NCI-H82 treated with DMSO at 0.1 percent for 48 hours (cell line): ENCODE measurements around the gene AP1M2.
A peak's percentile ranks its signal among the peaks of the same experiment; 100 is the strongest.
"Not testable (repeated sequence)": the region's sequence is repeated elsewhere in the genome, so short reads cannot be mapped to it uniquely, and the experiment has no call there.

ENCODE experiments used
- DNase-seq: peaks from one replicate; lab custom pipeline; 2025; ENCODE audit not compliant: unreplicated experiment; lab: John Stamatoyannopoulos, UW

AP1M2 gene

GRCh38 chr19:10565567-10566407, 21.3 kb downstream of the AP1M2 start, which contains the start of gene KRI1:
KRI1 (minus strand) TSS chr19:10566010; CDS start chr19:10565999, 11 bp downstream.
- DNase-seq: peak; percentile 84

GRCh38 chr19:10565028-10565566, 22.0 kb downstream of the AP1M2 start:
- no peak for DNase-seq

DNA sequence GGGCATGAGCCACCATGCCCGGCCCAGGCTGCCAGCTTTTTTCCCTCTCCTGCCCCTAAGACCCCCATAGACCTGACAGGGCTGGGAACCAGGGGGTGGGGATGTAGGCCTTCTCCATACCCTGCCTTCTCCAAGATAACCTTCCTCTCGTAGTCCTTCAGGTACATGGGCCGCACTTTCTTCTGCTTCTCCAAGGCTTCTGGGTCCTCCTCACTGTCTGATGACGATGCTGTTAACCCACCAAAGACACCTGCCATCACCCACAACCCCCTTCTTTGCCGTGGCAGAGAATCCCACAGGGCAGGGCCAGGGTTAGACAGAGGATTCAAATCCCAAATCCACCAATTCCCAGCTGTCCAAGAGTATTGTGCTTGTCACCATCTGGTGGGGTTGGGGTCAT, 24.5 kb downstream of the AP1M2 start:
- no peak for DNase-seq

GRCh38 chr19:10560154-10560553, 27.0 kb downstream of the AP1M2 start:
- no peak for DNase-seq

DNA sequence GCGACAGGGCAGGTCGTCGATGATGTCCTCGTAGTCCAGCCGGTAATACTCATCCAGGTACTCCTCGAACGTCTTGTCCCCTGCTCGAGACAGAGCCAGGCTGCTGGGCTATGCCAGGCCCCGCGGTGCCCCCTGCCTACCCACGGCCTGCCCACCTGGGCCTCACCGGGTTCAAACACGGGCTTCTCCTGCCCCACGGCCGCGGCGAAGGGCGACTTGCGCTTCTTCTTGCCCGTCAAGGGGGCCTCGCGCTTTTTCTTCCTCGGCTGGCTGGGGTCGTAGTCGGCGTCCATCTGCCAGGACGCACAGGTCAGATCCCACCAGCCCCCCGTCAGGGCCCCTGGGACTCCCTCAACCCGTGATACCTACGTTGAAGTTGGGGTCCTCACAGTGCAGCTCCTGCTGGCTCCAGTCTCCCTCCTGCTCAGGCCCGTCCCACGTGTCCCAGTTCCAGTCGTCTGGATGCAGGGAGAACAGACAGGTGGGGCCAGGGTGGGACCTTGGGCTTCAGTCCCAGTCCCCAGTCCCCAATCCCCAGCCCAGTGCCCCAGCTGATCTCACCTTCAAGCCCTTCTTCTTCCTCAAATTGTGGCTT, 29.4 kb downstream of the AP1M2 start:
- DNase-seq: no peak

DNA sequence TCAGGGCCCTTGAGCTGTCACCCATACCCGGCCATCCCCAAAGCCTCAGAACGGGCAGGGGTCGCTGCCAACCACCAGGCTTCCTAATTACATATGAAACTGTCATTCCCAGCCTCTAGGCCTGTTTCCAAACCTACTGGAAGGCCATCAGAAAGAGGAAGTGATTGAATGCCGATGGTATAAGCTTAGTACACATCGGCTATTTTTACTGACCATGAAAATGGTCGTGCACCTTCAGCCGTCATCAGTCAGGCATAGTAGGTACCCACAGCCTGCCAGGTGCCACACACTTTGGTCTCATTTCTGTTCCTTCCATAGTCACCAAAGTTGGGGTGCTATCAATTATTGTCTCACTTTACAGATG, 31.5 kb downstream of the AP1M2 start:
- DNase-seq: no peak

DNA sequence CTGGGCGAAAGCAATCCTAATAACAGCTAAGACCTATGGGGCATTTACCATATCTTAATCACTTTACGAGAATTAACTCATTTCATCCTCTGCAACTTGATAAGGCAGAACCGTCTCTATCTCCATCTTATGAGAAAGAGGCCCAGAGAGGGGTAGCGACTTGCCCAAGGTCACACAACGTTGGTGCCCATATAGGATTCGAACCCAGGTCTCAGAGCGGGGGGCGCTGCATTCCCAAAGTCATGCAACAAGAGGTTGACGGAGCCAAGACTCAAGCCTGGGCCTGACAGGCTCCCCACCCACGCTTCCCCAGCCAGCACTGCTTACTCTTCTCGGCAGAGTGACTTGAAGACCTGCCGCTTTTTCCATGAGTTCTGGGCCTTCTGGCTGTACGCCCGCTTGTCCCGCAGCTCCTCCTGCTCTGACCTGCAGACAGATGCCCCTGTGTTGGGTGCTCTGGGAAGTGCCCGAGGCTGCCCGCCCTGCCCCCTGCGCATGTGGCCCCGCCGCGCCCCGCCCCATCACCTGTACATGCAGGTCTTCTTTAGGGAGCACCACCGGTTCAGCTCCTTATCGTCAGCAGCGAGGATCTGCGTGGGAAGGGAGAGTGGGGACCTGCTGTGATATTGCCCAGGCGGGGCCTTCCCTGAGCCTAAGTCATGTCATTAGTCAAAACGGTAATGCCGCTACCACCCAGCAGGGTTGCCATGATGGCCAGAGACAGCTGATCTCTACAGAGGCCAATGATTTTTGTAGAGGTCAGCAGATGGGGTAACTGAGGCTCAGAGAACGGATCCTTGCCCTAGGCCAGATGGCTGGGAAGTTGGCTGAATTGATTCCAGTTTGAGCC, 32.1 kb downstream of the AP1M2 start:
- DNase-seq: no peak

- DNase-seq: no peak
These were observed 33.1 kb downstream of the AP1M2 start for GRCh38 chr19:10553943-10554381.

DNA sequence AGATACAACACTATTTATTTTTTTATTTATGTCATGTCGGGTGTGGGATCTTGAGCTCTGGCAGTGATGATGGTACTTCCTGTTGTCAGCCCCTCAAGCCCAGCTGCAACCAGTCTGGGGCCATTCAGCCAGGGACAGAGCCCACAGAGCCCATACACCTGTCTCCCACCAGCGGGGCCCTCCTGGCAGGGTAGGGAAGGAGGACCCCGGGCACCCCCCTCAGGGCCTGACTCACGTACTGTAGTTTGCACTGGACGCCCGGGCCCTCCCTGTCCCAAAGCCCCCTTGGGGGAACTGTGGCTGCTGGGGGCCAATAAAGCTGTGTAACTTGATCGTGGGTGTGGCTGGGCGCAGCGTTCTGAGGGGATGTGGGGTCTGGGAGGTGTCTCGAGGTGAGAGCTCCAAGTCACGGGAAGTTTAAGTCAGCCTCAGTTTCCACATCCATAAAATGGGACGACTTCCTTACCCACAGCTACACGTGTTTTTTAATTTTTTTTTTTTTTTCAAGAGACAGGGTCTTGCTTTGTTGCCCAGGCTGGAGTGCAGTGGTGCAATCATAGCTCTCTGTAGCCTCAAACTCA, 33.9 kb downstream of the AP1M2 start:
- no peak for DNase-seq

DNA sequence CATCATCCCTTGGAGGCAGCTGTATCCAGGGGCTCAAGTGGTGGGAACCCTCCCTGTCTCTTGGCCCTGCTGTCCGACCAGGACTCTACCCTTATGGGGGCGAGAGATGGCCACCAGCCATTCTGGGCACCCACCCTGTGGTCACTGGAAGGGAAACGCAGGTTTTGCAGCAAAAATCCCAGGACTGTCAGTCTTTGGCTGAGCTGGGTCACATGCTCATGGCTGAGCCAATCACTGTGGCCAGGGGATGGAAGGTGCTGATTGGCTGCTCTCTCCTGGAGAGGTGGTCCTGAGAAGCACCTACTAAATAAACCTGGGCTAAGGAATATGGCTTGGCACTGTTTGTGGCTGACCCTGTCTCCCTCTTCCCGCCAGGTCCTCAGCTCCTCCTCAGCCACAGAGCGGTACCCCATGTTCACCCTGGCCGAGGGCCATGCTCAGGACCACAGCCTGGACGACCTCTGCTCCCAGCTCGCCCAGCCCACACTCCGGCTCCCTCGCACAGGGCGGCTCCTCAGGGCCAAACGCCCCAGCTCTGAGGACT, 34.5 kb downstream of the AP1M2 start:
- no peak for DNase-seq

- no peak for DNase-seq
These were observed 35.3 kb downstream of the AP1M2 start for GRCh38 chr19:10551698-10552301.

DNA sequence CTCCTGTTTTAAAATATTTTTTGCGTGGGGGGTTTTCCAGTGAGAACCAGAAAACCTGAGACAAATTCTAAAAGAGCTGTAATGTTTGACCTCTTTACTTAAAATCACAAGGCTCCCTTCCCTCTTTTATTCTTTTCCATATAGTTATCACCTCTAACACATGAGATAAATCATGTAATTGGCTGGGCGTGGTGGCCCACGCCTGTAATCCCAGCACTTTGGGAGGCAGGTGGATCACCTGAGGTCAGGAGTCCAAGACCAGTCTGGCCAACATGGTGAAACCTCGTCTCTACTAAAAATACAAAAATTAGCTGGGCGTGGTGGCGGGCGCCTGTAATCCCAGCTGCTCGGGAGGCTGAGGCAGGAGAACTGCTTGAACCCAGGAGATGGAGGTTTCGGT, 36.1 kb downstream of the AP1M2 start:
- DNase-seq: not testable (repeated sequence)

DNA sequence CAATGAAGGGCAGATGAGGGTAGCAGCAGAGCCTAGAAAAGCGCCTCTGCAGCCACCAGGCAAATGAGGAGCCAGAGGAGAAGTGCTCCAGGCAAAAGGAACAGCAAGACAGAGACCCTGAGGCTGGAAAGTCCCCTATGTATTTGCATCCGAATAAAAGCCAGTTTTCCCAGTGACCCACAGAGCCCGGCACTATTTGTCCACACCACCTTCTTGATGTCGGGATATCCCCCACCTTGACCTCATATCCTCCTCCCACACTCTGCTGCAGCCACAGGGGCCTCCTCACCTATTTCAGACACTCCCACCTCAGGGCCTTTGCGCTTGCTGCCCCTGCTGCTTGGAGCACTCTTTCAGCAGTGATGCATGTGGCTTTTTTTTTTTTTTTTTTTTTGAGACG, 36.8 kb downstream of the AP1M2 start:
- DNase-seq: no peak

- DNase-seq: no peak
These were observed 37.4 kb downstream of the AP1M2 start for GRCh38 chr19:10549733-10550132.

DNA sequence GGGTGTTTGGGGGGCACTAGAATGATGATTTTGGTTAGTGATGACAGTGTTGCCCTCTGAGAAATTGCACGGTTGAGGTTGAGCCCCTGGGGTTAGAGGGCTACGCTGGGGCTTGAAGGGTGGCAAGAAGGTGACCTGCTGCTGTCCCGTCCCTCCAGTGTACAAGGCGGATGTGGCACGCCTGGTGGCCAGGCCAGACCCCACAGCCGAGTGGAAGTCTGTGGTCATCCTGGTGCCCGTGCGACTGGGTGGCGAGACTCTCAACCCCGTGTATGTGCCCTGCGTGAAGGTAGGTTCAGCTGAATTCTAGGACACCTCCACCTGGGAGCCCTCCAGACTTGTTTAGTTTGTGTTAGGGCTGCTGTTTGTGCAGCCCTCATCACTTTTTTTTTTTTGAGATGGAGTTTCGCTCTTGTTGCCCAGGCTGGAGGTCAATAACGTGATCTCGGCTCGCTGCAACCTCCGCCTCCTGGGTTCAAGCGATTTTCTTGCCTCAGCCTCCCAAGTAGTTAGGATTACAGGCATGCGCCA, 38.3 kb downstream of the AP1M2 start:
- DNase-seq: no peak

- no peak for DNase-seq
These were observed 40.3 kb downstream of the AP1M2 start for GRCh38 chr19:10546817-10547216.

DNA sequence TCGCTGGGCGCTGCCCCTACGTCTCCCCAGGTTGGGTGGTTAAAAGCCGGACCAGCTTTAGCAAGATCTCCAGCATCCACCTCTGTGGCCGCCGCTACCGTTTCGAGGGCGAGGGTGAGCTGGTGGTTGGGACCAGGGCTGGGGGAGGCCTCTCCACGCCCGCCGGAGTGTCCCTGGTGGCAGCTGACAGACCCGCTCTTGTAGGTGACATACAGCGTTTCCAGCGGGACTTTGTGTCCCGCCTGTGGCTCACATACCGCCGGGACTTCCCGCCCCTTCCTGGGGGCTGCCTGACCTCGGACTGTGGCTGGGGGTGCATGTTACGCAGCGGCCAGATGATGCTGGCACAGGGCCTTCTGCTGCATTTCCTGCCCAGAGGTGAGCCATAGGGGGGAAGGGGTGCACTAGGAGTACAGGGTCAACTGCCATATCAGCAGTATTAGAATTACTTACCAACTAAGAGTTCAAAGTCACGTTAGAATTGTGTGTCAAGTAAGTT, 42.3 kb downstream of the AP1M2 start:
- no peak for DNase-seq

GRCh38 chr19:10544242-10544752, 42.8 kb downstream of the AP1M2 start:
- DNase-seq: no peak

DNA sequence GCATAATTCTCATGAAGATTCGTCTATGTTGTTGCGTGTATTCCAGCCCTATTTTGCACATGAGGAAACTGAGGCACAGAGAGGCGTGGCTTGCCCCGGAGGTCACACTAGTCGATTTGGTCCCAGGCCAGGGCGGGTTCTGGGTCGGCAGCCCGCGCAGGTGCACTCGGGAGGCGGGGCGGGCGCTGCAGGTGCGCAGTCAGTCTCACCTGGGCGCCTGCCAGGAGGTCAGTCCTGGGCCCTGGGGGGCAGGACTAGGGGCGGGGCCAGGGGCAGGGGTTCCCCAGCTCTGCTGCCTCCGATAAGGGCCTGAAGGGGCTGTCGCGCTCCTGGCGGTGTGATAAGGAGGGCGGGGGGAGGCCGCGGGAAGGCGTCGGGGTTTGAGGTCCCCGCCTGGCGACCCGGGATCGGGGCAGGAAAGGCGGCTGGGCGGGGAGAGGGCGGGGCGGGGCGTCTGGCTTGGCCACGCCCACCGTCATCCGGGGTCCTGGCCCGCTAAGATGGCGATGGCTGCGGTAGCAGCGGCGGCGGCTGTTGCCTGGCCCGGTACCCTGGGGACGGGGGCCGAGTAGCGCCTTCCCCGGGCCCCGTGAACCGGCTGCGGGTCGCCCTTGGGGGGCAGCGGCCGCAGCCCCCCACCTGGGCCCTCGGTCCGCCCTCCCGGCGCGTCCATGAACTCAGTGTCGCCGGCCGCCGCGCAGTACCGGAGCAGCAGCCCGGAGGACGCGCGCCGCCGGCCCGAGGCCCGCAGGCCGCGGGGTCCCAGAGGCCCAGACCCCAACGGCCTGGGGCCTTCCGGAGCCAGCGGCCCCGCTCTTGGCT, 43.5 kb downstream of the AP1M2 start, which contains the start of gene ATG4D:
ATG4D (plus strand) TSS at position 485 of the 822 bp plus-strand sequence; CDS start at position 672, 187 bp downstream.
- no peak for DNase-seq
